GM12874 (cell line): ENCODE data around the gene ZNF385B.

ENCODE experiments used
- CTCF ChIP-seq: IDR thresholded peaks from 2 replicates; pipeline ENCODE4 v1.5.1; 2011; ENCODE audit warnings: low read depth, mild to moderate bottlenecking, control low read depth, low read length, moderate library complexity; ENCODE audit not compliant: insufficient read depth

Gene ZNF385B

GRCh38 chr2:179854891-179855290, 6.5 kb downstream of the ZNF385B start:
- TF ChIP-seq CTCF: no peak

- TF ChIP-seq CTCF: no peak
Observed at GRCh38 chr2:179853108-179853507, 8.3 kb downstream of the ZNF385B start.

- no peak for TF ChIP-seq CTCF
Observed at GRCh38 chr2:179850188-179850587, 11.2 kb downstream of the ZNF385B start.

- no peak for TF ChIP-seq CTCF
Observed at GRCh38 chr2:179849719-179850118, 11.7 kb downstream of the ZNF385B start.

- no peak for TF ChIP-seq CTCF
Observed at GRCh38 chr2:179843541-179843940, 17.9 kb downstream of the ZNF385B start.

GRCh38 chr2:179842498-179843153, 18.8 kb downstream of the ZNF385B start:
- no peak for TF ChIP-seq CTCF

- TF ChIP-seq CTCF: no peak
Observed at GRCh38 chr2:179840840-179841239, 20.6 kb downstream of the ZNF385B start.

- TF ChIP-seq CTCF: no peak
Observed at GRCh38 chr2:179837408-179837807, 24.0 kb downstream of the ZNF385B start.
